Activated CD4-positive, alpha-beta T cell treated with anti-CD3 and anti-CD28 coated beads, Interleukin-2, amount 50 U/mL, for 48 hours (primary cell): Measurements from ENCODE around the gene MLLT3.

Experiments
- DNase-seq, 2 experiments: peaks; one replicate each; pipeline ENCODE4 v3.0.0-alpha.2; 2020

Gene MLLT3

GRCh38 chr9:20292002-20292401, 330.3 kb downstream of the MLLT3 start:
- no peak for DNase-seq
